Right lobe of liver (tissue), 6 donors: Measurements from ENCODE around the gene B3GAT1. TPM values are rescaled to one million over a fixed set of nuclear protein-coding genes. Genes with fewer than 3 reads are reported as not detected.

Experiments
- ATAC-seq, 4 donors: fragments of 200-7000 bp; cut with Tn5 transposase; one replicate each; pipeline ENCODE4 v1.9.1; 2020; ENCODE audit warnings: mild to moderate bottlenecking in 4 of 4, moderate library complexity in 4 of 4
- DNase-seq, 3 donors: peaks; one replicate each; pipeline ENCODE4 v3.0.0-alpha.2; 2020
- H3K27ac ChIP-seq, 3 donors: fragments of 200-600 bp; one replicate each; pipeline ENCODE4 v1.8.0; 2022
- H3K27me3 ChIP-seq, 2 donors: fragments of 200-600 bp; one replicate each; pipeline ENCODE4 v1.8.0; 2022
- H3K36me3 ChIP-seq, 4 donors: fragments of 200-600 bp; sonication (generic) in 1 of 4; one replicate each; pipeline versions ENCODE4 v1.5.1 to v1.8.0; 2017 to 2022; ENCODE audit warnings: control low read depth in 1 of 4
- H3K4me1 ChIP-seq, 4 donors: fragments of 200-600 bp; sonication (generic) in 1 of 4; one replicate each; pipeline versions ENCODE4 v1.5.1 to v1.8.0; 2017 to 2022; ENCODE audit warnings: control low read depth in 1 of 4
- H3K4me3 ChIP-seq, 3 donors: fragments of 200-600 bp; one replicate each; pipeline ENCODE4 v1.8.0; 2022
- H3K9me3 ChIP-seq, 4 donors: fragments of 200-600 bp; sonication (generic) in 1 of 4; one replicate each; pipeline versions ENCODE4 v1.5.1 to v1.8.0; 2017 to 2022; ENCODE audit warnings: control low read depth in 1 of 4
- CTCF ChIP-seq, 4 donors: fragments of 200-600 bp in 3 of 4; fragments of 450-650 bp in 1 of 4; IDR thresholded peaks; one replicate each; pipeline versions ENCODE4 v1.5.1 to v1.8.0; 2016 to 2022; ENCODE audit warnings: antibody characterized with exemption in 4 of 4, mild to moderate bottlenecking in 2 of 4
- POLR2A ChIP-seq: fragments of 450-650 bp; IDR thresholded peaks from one replicate; pipeline ENCODE4 v1.6.1; 2017; ENCODE audit warnings: antibody characterized with exemption, mild to moderate bottlenecking
- WGBS: methylation state at CpG from one replicate; pipeline ENCODE4 v1.1.6; 2018; ENCODE audit warnings: low coverage, low lambda C conversion rate; ENCODE audit not compliant: insufficient coverage; ENCODE audit errors: missing lambda C conversion rate; 5-methylcytosine and 5-hydroxymethylcytosine counted together
- intact Hi-C, 2 donors: fragments of 100-400 bp; cut with DNase I; formaldehyde crosslinking; loops; one replicate each; pipeline versions ENCODE4 v1.11.2 to v1.14.1; 2022
- total RNA-seq, 6 experiments: library from RNA; depleted of rRNA in 2 of 6; stranded (reverse); fragments of >200 nt in 2 of 6; fragmentation: NEBNext Ultra II Directional in 3 of 6; extraction: Animal tissue kit (Norgen Biotek cat#: 25700) in 3 of 6; gene quantifications; one replicate each; pipeline versions ENCODE4 v1.1.0 to v1.2.4, GENCODE V29; 2016 to 2023
- donor health status: DM: no; HTN: yes; CAD: no.
- donor health status: DM: no; HTN: no; CAD: no.
- donor health status: DM: no; HTN: no; CAD: no.
- donor health status: DM: no; HTN: yes; CAD: no.
- donor health status: DM: no; HTN: yes; CAD: no.

B3GAT1 gene
- total RNA-seq, 6 experiments from 2014 or later, result 0.76 to 8.8 (median 5.1) TPM

GRCh38 chr11:134373591-134374052 lies 38.4 kb downstream of the B3GAT1 start:
- no peak for ATAC-seq
- DNase-seq, result peak in 1 of 3 donors; percentile 27
- H3K4me3 ChIP-seq, result no peak overlapping the region
- TF ChIP-seq POLR2A (no peak), CTCF (IDR thresholded peaks at IDR 0.05) (no peak)
- no peak overlapping the region for H3K27ac ChIP-seq
- 72% methylated on average over 5 of the region's 14 CpGs for WGBS
- H3K4me1 ChIP-seq, result no peaks in the 10 kb centered on the region
- H3K27me3 ChIP-seq, result no peaks in the 10 kb centered on the region
- no peaks in the 10 kb centered on the region for H3K9me3 ChIP-seq
- intact Hi-C loops, result no loop called here
- H3K36me3 ChIP-seq, result no peaks in the 10 kb centered on the region

GRCh38 chr11:134372961-134373360 lies 39.1 kb downstream of the B3GAT1 start:
- ATAC-seq (no peak), DNase-seq (peak in 1 of 3 donors; percentile 27)
- H3K27ac ChIP-seq, result no peak overlapping the region
- H3K9me3 ChIP-seq, result no peaks in the 10 kb centered on the region
- no peaks in the 10 kb centered on the region for H3K4me1 ChIP-seq
- WGBS, result 80% methylated on average over 1 of the region's 8 CpGs
- H3K36me3 ChIP-seq, result no peaks in the 10 kb centered on the region
- TF ChIP-seq POLR2A (no peak), CTCF (IDR thresholded peaks at IDR 0.05) (no peak)
- intact Hi-C loops, result no loop called here
- H3K27me3 ChIP-seq, result no peaks in the 10 kb centered on the region
- H3K4me3 ChIP-seq, result no peak overlapping the region

GRCh38 chr11:134372536-134372935 lies 39.5 kb downstream of the B3GAT1 start:
- Histone ChIP-seq H3K27ac (no peak overlapping the region), H3K4me3 (no peak overlapping the region), H3K36me3 (no peaks in the 10 kb centered on the region), H3K9me3 (no peaks in the 10 kb centered on the region), H3K4me1 (no peaks in the 10 kb centered on the region), H3K27me3 (no peaks in the 10 kb centered on the region)
- ATAC-seq (no peak), DNase-seq (no peak)
- WGBS, result 96% methylated on average over 7 of the region's 10 CpGs
- TF ChIP-seq POLR2A (no peak), CTCF (IDR thresholded peaks at IDR 0.05) (no peak)
- intact Hi-C loops, result no loop called here

GRCh38 chr11:134371436-134372185 lies 40.4 kb downstream of the B3GAT1 start:
- no peaks in the 10 kb centered on the region for H3K4me1 ChIP-seq
- ATAC-seq, result no peak
- H3K27me3 ChIP-seq, result no peaks in the 10 kb centered on the region
- peak in 1 of 3 donors; percentile 39 for DNase-seq
- WGBS, result 82% methylated on average over 4 of the region's 22 CpGs
- H3K9me3 ChIP-seq, result no peaks in the 10 kb centered on the region
- no peaks in the 10 kb centered on the region for H3K36me3 ChIP-seq
- no peak overlapping the region for H3K4me3 ChIP-seq
- intact Hi-C loops, result no loop called here
- H3K27ac ChIP-seq, result no peak overlapping the region
- no peak for TF ChIP-seq CTCF (IDR thresholded peaks at IDR 0.05)
- TF ChIP-seq POLR2A, result no peak
